Testis (tissue), 2 donors: Measurements from ENCODE around the gene PMVK.

ENCODE experiments used
- CTCF ChIP-seq, 3 experiments: fragments of 450-650 bp in 2 of 3; fragments of 200-600 bp in 1 of 3; sonication (generic) in 1 of 3; IDR thresholded peaks; one replicate each; pipeline ENCODE4 v1.5.1; 2016 to 2019; ENCODE audit warnings: antibody characterized with exemption in 3 of 3, mild to moderate bottlenecking in 2 of 3, moderate library complexity in 1 of 3
- POLR2A ChIP-seq: fragments of 450-650 bp; IDR thresholded peaks from one replicate; pipeline ENCODE4 v1.6.1; 2017; ENCODE audit warnings: antibody characterized with exemption, mild to moderate bottlenecking, moderate library complexity

- TF ChIP-seq CTCF (IDR thresholded peaks at IDR 0.05): no peak
- no peak for TF ChIP-seq POLR2A
Observed at GRCh38 chr1:154960446-154961136, 24.1 kb upstream of the PMVK start.
